Stomach smooth muscle (tissue), 2 donors: ENCODE data around the gene CEACAM4.

Experiments
- H3K27ac ChIP-seq: one replicate; pipeline ENCODE4 v1.7.0; 2013; ENCODE audit warnings: mild to moderate bottlenecking, low read length, inconsistent platforms
- H3K27me3 ChIP-seq, 2 donors: one replicate each; pipeline ENCODE4 v1.7.0; 2013; ENCODE audit warnings: low read length in 2 of 2; ENCODE audit not compliant: insufficient read depth in 2 of 2, control insufficient read depth in 1 of 2
- H3K36me3 ChIP-seq, 2 donors: one replicate each; pipeline ENCODE4 v1.7.0; 2013; ENCODE audit warnings: low read length in 2 of 2; ENCODE audit not compliant: control insufficient read depth in 2 of 2, insufficient read depth in 2 of 2
- H3K4me1 ChIP-seq: one replicate; pipeline ENCODE4 v1.7.0; 2013; ENCODE audit warnings: low read length; ENCODE audit not compliant: control insufficient read depth, insufficient read depth
- H3K4me3 ChIP-seq, 2 donors: one replicate each; pipeline ENCODE4 v1.7.0; 2013; ENCODE audit warnings: low read length in 2 of 2
- H3K9ac ChIP-seq, 2 donors: one replicate each; pipeline ENCODE4 v1.7.0; 2013; ENCODE audit warnings: low read length in 2 of 2, mild to moderate bottlenecking in 1 of 2
- H3K9me3 ChIP-seq, 2 donors: one replicate each; pipeline ENCODE4 v1.7.0; 2013; ENCODE audit warnings: low read length in 2 of 2; ENCODE audit not compliant: control insufficient read depth in 2 of 2
- donor health status: healthy.
- donor health status: Pancreatic carcinoma.

Gene CEACAM4

GRCh38 chr19:41569481-41570150 lies 57.3 kb downstream of the CEACAM4 start:
- no peaks in the 10 kb centered on the region for H3K36me3 ChIP-seq
- no peak overlapping the region for H3K9ac ChIP-seq
- H3K4me3 ChIP-seq: no peak overlapping the region
- no peaks in the 10 kb centered on the region for H3K9me3 ChIP-seq
- no peak overlapping the region for H3K27ac ChIP-seq
- peaks cover 23 to 27% of the 10 kb centered on the region in 2 donors for H3K27me3 ChIP-seq
- peaks cover 3% of the 10 kb centered on the region for H3K4me1 ChIP-seq
